ENCODE measurements around the gene PAM.

The PAM gene

DNA sequence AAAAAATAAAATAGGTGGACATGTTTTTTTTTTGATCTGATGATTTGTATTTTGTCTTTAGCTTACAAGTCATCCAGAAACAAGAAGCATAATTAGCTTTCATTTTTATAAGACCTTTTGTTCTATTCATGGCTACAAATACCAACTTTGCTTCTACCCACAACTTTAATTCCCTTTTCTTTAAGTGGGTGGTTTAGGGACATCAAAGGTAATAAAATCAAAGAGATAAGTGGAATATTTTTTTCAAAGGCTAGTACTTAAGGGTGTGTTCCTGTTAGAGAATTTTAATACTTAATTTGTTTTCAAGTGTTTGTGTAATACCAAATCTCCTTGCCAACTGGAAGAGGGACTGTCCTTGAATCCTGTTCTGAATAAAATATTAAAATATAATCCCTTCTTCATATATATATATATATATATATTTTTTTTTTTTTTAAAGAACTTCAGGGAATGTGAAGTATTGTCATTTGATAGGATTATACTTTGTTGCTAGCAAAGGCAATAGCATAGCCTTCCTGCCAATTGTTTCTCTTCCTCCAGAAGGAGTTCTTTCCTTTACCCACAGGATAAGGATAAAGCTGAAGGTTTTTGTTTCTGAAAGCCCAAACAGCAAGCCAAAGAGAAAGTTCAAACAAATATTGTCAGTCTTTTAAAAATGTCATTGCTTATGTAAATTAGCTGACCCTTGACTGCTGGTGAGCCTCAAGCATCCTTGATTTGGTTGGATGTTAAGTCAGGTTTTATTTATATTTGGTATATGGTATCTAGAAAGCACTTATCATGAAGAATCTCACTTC is 108.9 kb downstream of the PAM start:
- no peak for DNase-seq

DNA sequence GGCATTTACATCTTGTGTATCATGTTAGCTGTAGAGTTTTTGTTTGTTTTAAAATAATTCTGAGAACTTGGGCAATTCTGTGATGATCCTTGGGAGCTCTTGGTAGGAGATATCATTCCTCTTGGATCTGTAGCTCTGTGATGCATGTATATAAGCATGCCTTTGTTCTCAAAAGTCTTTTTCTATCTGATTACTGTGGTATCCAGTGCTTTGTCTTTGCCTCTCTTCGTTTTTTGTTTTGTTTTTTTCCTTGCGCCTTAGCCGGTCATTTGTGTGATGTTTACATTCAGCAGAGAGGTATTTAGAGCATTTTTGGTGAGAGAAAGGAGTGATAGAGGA is 110.0 kb downstream of the PAM start:
- no peak for DNase-seq

DNA sequence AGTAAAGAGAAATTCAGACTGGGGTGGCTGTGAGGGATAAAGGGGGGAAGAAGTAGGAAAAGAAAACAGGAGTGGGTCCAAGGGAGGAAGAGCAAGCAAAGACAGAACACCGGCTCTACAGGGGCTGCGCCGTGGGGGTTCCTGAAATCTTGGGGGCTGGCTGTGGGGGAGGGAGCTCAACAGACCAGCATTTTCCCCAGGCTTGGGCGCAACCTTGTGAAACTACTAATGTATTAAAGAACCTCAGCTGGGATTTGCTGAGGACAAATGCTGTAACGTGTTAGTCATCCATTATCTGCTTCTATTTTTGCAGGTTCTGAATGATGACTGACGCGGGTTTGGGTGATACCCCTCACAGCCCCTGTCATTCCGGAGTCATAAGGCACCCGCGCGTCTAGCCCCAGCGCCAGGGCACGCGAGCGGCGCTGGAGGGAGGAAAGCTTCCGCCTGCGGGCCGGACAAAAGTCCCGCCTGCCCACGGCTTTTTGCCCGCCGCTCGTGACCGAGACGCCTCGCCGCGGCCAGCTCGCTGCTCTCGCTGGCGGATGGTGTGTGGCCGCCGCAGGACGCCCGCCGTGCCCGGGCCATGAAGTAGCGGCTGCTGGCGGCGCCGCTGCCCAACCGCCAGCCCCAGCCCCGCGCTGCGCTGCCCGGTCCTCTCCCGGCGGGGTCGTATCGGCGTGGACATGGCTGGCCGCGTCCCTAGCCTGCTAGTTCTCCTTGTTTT is 110.6 kb downstream of the PAM start:
- peak; percentile 61 for DNase-seq

DNA sequence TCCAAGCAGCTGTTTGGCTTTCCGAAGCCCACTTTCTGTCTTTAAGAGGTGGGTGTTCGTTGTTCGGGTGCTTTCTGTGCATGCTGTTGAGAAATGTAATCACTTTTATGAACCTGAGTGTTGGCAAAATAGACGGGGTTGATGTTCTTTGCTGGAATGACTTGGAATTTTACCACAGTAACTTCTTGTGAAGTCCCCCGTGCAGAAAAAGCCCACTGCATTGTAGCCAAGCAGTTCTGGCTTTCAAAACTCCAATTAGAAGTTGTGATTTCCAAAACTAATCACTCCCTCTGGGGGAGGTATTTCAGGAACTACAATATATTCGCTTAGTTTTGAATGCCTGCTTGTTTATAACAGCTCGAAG is 111.1 kb downstream of the PAM start:
- peak; percentile 6 for DNase-seq

DNA sequence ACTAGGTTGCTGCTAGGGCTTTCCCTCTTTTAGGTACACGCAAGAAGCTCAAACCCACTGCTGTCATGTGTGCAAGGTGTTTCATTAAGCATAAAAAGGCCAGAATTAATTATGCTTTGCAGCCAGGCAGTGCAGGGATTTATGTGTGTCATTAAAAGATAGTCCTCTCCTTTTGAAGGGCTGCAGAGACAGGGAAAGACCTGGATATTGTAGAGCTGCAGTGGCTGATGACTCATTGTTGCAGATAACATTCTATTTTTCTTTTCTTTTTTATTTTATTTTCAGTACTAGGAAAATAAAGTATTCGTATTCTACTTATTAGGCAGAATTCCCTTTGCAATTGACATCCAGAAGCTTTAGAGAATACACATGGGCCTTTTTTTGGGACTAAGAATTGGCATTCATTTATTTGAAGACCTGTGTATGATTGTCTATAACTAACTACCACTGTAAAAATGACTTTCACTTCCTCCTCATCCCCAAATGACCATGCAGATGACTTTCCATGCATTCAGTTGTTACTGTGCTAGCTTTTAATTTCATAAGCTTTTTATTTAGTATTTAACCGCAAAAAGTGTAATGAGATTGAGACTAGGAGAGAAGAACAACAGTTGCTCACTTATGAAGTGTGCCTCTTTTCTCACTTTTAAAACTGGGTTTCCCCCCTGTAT is 113.0 kb downstream of the PAM start:
- peak; percentile 7 for DNase-seq

DNA sequence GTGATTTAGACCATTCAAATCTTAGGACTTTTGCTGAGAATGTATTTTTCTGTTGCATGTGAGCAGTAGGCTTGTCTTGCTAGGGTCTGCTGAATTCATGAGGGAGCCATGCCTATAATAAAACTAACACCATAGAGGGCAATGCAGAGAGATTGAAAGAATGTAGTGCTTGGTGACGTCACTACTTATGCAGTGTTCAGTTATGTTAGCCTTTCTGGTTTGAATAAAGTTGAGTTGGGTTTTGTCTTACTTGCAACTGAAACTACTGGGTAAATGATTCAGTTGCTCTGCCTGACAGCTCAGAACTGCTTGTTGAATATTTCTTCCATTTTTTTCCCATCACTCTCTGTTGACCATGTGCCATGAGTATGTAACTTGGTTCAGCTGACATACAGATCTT is 114.1 kb downstream of the PAM start:
- no peak for DNase-seq

DNA sequence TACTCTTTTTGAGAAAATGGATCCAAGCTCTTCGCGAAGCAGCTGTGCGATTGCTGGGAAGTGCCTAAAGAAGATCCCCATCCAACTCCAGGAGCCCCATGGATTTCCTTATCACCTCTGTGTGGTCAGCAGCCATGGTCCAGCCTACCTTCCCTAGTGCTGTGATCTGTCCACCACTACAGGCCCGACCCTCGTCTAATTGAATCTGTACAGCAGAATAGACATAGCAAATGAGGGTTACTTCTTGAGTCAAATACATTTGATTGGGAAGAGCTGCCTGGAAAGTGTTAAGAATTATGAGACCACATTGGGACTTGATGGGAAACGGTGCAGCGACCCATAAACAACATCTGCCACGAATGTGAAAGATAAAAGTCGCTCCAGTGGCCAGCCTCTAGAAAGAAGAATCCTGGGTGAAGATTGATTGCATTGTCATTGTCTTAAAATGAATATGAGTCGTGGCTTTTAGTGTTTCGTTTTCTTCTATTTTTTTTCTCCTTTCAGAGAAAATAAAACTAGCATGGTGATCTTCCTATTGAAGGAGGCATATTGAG is 118.4 kb downstream of the PAM start:
- DNase-seq, result peak; percentile 45

DNA sequence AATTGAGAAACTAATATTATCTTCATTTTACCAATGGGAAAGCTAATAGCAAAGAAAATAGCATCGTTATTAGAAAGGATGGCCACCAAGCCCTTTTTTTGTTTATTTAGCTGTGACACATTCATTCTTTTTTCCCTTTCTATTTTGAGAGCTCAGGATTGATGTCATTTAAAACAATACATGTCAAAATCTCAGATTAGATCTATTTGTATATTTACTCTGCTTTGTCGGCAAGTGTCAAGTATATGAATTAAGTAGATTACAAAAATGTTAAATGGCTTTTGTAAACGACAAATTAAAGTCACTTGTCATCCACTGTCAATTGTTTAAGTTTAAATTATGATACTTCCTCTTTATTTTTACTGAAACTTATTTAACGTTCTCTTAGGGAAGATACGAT is 118.9 kb downstream of the PAM start:
- DNase-seq, result no peak

DNA sequence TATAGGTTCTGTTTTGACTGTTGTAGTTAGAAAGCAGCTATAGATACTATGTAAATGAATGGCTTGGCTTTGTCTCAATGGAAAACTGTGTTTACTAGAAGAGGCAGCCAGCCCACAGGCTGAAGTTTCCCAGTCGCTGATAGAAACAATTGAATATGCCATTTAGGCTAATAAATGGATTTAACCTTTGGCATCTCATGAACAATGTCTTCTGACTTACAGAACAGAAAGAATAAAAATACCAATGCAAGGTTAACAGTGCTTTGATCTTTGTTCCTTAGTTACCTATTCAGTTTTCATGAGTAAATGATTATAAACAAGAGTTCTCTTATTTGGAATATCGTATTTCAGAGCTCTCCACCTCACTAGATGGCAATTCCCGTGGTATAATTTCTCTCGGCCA is 120.6 kb downstream of the PAM start:
- no peak for DNase-seq

DNA sequence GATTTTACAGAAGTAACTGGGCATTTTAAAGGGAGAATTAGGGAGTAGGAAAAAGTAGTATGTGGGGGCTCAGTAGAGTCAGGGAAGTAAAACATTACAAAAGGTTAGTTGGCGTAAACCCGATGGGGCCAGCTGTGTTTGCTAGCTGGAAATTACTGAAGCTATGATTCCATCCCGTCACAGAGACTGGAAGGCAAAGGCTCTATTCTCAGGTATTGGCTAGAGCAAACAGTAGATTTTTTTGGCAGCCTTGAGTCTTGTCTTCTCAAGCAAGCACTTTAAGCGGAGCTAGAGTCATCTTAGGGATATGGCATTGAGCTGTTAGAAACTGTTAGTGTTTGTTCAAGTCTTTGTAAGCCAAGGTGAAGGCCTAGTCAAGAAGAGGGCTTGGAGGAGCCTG is 121.5 kb downstream of the PAM start:
- no peak for DNase-seq

DNA sequence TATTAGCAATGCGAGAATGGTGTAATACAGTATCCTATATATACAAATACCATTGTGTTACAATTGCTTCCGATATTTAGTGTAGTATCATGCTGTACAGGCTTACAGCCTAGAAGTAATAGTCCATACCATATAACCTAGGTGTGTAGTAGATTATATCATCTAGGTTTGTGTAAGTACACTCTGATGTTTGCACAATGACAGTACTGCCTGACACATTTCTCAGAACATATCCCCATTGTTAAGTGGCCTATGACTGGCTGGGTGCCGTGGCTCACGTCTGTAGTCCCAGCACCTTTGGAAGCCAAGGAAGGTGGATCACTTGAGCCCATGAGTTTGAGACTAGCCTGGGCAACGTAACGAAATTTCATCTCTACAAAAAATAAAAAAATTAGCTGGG is 124.6 kb downstream of the PAM start:
- DNase-seq, result no peak

DNA sequence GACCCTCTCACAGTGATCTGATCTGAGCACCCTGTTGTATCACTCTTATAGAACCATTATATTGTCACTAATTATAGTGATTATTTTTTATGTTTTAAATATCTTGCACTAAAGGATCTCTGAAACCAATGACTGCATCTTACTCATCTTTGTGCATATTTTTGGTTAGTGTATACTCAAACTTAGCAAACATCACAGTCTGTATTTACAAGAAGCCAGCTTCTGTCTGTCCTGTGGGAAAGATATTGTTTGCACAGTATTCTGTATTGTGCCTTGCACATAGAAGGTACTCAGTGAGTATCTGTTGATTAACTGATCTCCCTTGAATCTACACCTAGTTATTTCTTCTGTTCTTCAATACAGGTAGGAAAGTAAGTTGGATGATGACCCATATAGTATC is 131.5 kb downstream of the PAM start:
- DNase-seq, result no peak

DNA sequence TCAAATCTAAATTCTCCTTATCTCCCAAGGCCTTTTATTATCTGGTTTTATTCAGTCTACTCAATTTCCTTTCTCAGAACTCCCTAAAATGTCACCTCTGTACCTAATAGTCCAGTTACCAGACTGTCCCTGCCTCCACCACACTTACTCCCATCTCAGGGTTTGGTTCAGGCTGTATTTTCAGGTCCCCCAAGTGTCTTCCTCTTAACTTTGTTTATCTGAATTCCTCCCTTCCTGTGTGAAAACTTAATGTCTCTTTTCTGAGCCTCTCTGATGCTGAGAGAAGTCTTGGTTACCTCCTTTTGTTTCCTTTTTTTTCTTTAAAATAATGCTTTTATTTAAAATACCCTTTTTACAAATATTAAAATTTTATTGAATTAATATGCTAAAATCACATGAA is 133.4 kb downstream of the PAM start:
- DNase-seq, result no peak

DNA sequence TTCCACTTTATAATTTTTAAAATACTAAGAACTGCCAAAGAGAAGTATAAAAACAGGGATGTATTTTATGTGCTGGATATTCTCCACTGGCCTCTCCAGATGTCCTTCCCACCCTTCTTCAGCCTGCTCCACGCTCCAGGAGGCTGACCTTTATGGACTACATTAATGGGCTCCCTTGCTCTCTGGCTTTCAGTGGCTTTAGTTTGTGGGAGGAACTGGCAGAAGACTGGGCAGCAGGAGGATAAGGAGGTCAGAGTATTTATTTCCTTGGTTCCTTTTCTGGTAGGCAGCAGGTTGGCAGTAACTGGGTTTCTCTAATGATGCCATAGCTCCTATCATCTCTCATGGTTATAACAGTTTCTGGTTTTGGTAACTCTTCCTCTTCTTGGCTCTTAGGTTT is 133.9 kb downstream of the PAM start:
- DNase-seq, result no peak

DNA sequence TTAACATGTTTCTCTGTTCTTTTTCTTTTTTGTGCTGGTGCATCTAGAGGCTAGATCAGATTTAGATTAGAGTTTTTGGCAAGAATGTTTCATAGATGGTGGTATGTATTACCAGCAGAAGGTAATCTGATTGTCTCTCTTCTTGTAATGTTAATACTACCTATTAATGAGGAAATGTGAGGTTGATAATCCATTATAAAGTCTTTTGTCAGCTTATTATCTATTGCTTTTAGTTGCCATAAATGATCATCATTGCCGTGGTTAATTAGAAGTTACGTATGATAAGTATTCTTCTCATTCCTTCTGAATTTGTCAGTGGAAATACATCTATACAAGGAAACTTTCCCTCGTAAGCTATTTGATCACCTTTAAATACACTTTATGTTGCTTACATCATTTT is 135.0 kb downstream of the PAM start:
- no peak for DNase-seq

DNA sequence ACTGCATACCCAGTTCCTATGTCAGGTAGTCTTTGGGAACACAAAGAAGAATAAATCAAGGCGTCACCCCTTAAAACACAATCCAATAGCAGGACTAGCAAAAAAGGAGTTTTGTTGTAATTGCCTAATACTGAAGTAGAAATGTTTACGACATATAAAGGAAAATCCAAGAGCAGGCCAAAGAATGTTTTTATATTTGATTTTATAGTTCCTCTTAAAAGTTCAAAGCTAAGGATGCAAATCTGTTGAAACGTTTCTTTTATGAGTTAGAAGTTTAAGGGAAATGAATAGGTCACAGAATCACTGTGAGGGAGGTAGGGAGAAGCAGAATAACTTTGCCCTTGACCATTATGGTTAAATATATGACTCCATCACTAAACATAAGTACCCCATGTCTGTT is 136.1 kb downstream of the PAM start:
- no peak for DNase-seq

DNA sequence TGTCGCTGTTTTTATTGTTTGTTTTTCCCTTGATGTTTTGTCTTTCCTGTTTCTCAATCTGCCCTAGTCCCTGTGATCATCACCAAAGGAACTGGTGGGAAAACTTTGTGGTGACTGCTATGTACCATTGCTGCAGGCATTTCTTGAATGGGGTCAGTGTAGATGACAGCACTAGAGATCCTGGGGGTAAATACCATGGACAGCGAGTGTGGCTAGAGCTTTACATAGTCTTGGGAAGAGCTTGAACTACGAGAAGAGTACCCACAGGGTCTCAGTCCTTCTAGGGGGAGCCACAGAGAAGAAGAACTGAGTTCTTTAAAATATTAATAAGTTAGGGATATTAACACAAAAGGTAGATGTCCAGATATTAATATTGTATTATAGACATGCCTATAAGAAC is 138.8 kb downstream of the PAM start:
- no peak for DNase-seq

DNA sequence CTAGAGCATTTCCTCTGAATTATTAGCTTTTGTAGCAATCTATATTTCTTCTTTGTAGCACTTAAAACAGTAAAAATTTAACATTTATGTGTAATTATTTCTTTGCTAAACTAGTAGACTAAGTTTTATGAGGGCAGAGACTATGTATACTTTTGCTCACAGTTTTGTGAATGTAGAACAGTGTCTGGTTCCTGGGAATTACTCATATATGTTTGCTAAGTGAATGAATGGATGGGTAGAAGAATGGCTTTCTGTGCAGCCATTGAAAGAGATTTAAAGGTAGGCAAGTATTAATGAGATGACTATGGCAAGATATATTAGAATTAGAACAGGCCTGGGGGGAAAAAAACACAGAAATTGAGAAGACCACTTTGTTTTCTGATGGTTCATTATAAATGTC is 140.1 kb downstream of the PAM start:
- no peak for DNase-seq

DNA sequence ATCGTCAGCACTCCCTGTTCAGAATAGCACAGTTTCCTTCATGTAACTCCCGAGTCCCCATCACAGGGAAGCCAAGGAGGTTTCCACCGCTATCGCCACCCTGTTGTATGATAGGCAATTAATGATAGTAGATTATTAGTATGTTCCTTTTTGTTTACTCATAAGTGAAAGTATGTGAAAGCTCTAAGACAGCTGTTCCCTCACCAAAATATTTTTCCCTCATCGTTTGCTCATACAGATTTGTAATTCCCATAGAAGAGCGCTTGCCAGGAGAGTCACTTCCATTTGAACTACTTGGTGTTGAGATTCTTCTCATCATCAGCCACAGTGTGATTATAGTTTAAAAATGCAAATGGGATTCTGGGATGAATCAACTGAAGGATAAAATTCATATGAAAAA is 140.9 kb downstream of the PAM start:
- DNase-seq, result no peak

DNA sequence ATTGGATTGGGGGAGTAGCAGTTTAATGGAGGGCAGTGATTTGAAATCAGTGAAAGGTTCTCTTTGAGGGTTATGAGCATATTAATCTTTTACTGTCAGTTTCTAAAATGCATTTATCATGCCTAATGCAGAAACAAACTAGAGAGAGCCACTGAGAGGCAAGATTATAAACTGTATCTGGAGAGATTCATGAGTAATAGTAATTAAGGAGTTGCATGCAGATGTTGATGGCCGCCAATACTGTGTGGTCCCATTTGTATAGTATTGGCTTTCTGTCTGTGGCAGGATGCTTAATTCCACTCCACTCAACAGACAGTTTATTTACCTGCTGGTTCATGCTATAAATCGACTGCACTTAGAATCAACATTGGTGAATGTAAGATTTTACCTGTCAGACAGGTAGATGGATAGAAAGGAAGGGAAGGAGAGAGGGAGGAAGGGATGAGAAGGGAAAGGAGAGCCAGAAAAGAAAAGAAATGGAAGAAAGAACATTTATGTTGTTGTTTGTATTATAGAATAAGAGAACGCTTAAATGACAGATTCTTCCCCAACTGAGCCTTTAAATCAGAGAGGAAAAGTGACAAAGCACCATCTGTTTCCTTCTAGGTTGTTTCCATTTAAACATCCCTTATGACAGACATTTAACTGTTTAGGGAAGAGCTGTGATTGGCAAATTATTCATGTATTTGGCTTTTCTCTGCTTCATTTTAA is 146.5 kb downstream of the PAM start:
- no peak for DNase-seq

DNA sequence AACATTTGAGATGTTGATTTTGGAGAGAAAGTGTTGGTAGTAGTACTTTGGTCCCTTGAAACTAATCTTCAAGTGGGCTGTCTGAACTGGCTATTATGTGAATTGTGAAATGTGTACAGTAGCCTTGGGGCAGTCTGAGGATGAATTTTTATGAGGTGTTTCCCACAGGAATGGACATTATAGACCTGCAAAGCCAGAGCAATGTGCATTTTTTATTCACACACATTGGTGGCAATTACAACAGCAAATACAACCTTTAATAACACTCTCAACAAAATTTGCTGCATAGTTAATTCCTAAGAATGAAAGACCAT is 147.0 kb downstream of the PAM start:
- DNase-seq, result no peak

DNA sequence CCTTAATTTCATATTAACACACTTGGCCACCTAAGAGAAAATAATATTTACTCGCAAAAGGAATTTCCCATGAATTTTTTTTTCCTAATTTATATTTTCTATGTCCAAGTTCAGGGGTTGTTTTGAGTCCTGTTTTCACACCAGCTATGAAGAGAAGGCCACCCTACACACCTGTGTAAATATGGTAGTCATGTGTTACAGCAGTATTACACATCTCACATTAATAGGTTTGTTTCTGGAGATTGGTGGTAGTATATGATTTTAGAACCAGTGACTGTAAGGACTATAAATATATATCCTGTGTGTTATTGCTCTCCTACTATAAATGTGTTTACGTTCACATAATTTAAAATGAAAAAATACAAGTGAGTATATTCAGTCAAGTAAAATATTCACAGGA is 147.5 kb downstream of the PAM start:
- no peak for DNase-seq

DNA sequence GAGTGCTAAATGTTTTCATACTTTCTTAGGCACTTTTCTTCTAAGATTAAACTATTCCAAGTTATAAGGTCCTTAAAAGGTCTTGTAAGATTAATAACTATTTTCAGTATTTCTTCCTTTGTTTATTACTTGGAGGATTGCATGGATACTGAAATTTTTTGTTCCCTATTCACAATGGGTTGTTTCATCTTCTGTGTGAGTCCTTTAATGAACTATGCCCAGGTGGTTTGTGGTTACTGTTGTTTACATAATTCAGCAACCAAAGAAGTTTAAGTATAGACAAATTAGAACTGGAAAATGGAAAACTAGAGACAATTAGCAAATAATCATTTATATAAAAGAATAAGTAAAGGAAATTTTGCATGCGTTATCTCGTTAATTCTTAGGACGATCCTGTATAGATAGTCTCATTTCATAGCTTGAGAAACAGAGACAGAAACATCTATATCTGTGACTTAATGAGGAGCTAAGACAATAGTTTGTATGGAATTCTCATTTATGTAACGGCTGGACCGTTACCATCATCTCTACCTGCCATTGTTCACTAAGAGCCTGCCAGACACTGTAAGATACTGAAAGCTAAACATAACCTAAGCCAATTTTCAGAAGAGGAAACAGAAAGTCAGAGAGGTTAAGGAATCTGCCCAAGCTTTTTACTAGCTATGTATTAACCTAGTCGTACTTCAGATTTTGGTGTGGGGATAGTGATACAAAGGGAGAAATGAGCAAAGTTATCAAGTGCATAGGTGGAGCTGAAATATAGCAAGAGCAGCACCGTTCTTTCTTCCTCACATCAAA is 148.2 kb downstream of the PAM start:
- DNase-seq, result no peak
